ENCODE measurements around the gene ABHD17A. TPM values are rescaled to one million over a fixed set of nuclear protein-coding genes. Genes with fewer than 3 reads are reported as not detected.

ABHD17A gene
- polyA plus RNA-seq, 1 of the 3 experiments (the other 2 are of a cell fraction) = 61.1 TPM

DNA sequence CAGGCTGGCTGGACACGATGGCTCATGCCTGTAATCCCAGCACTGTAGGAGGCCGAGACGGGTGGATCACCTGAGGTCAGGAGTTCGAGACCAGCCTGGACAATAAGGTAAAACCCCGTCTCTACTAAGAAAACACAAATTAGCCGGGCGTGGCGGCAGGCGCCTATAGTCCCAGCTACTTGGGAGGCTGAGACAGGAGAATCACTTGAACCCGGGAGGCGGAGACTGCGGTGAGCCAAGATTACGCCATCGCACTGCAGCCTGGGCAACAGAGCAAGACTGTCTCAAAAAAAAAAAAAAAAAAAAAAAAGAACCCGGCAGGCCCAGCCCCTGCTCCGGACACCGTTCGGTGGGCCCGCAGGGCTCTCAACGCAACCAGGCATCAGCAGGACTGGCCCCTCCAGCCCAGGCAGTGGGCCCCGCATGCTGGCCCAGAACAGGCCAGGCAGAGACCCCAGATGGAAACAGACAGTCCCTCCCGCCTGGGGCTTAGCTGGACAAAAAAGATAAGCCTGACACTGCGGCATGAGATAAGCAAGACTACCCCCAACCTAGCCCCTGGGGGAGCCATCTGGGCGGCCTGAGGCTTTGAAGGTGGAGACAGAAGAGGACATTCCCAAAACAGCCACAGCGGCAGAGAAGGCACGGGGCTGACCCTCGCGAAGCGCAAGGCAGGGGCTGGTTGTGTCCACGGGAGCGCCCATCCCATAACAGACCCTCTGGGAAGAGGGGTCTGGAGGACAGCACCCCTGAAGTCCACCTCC is 48.7 kb downstream of the ABHD17A start:
- Histone ChIP-seq H3K9me2 (no peaks in the 10 kb centered on the region), H3K4me2 (no peak overlapping the region), H4K20me1 (ENCODE audit: insufficient read depth) (peaks cover 99% of the 10 kb centered on the region), H3K27ac (ENCODE audit: low read depth in 2 of 2, low read length in 1 of 2) (0 out of 4 replicates have a peak overlapping the region, but pooled peaks of 1 of the 2 experiments have one; percentile 7), H3K79me2 (ENCODE audit: insufficient read depth) (peaks cover 92% of the 10 kb centered on the region), H3K9me3 (no peaks in the 10 kb centered on the region), H3K36me3 (replicated peaks in 1 of 2; ENCODE audit: control insufficient read depth in 1 of 2, insufficient read depth in 2 of 2, low read length in 1 of 2) (no peaks in the 10 kb centered on the region), H3K27me3 (ENCODE audit: insufficient read depth) (no peaks in the 10 kb centered on the region), H3K4me1 (ENCODE audit: control insufficient read depth in 1 of 2, insufficient read depth in 2 of 2, low read depth in 1 of 2, low read length in 1 of 2) (peaks cover 0 to 12% of the 10 kb centered on the region in 2 experiments; a peak in 1 of 4 replicates), H3K4me3 (ENCODE audit: low read depth in 2 of 2, low read length in 1 of 2) (no peak overlapping the region), H3K9ac (no peak overlapping the region), H3F3A (replicated peaks; ENCODE audit: insufficient read depth) (no peaks in the 10 kb centered on the region), H2AFZ (ENCODE audit: low read depth) (no peak overlapping the region)
- POLR2A ChIA-PET = no interaction called here
- CTCF ChIA-PET = interaction anchor here (0.6 to 15.0 kb wide), 31 partner anchors 10 to 479 kb away, joined by 3 to 188 read pairs (median 4); partner anchors contain the start of genes REXO1 and UQCR11
- no peak for TF ChIP-seq TEAD4 (IDR thresholded peaks at IDR 0.05; ENCODE audit: borderline replicate concordance, insufficient read depth)
- TF ChIP-seq GATA2 (CRISPR knock-in tag; IDR thresholded peaks at IDR 0.05) = peak; percentile 64
- TF ChIP-seq RAD21 (IDR thresholded peaks at IDR 0.05; ENCODE audit: low read length) = no peak
- 94% methylated on average over 29 of the region's 31 CpGs for WGBS (ENCODE audit: low lambda C conversion rate)
- DNase-seq = peak; percentile 76

DNA sequence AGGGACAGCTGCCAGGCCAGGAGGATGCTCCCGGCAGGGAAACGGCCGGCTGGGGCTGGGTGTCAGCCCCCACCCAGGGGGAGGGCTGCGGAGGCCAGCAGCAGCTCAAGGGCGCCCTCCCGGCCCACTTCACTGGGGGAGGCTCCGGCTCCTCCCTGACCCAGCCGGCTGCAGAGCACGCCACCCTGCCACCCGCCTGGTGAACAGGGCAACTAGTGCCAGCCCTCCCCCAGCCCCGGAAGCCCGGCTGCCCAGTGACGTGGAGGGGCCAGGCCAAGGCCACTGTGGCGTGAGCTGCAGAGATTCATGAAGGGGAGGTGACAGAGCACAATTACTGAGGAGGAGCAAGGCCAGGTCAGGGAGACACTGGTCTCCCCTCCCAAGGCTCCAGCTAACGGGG is 51.8 kb downstream of the ABHD17A start:
- Histone ChIP-seq H2AFZ (ENCODE audit: low read depth) (no peak overlapping the region), H3F3A (replicated peaks; ENCODE audit: insufficient read depth) (no peaks in the 10 kb centered on the region), H3K4me2 (no peak overlapping the region), H3K36me3 (replicated peaks in 1 of 2; ENCODE audit: control insufficient read depth in 1 of 2, insufficient read depth in 2 of 2, low read length in 1 of 2) (no peaks in the 10 kb centered on the region), H3K9me2 (no peaks in the 10 kb centered on the region), H3K9ac (no peak overlapping the region), H3K4me1 (ENCODE audit: control insufficient read depth in 1 of 2, insufficient read depth in 2 of 2, low read depth in 1 of 2, low read length in 1 of 2) (peaks cover 0 to 12% of the 10 kb centered on the region in 2 experiments; a peak in 1 of 4 replicates), H3K79me2 (ENCODE audit: insufficient read depth) (peaks cover 85% of the 10 kb centered on the region), H3K9me3 (no peaks in the 10 kb centered on the region), H3K4me3 (ENCODE audit: low read depth in 2 of 2, low read length in 1 of 2) (no peak overlapping the region), H4K20me1 (ENCODE audit: insufficient read depth) (peaks cover 80% of the 10 kb centered on the region), H3K27ac (ENCODE audit: low read depth in 2 of 2, low read length in 1 of 2) (no peak overlapping the region), H3K27me3 (ENCODE audit: insufficient read depth) (no peaks in the 10 kb centered on the region)
- 98% methylated on average over 6 of the region's 15 CpGs for WGBS (ENCODE audit: low lambda C conversion rate)
- no peak for DNase-seq
- ChIA-PET POLR2A (no interaction called here), CTCF (interaction anchor here (2.0 to 15.0 kb wide), 2 partner anchors 6 to 287 kb away, joined by 6 to 188 read pairs; no protein-coding TSS in a partner anchor)
- TF ChIP-seq, protein P1, sequence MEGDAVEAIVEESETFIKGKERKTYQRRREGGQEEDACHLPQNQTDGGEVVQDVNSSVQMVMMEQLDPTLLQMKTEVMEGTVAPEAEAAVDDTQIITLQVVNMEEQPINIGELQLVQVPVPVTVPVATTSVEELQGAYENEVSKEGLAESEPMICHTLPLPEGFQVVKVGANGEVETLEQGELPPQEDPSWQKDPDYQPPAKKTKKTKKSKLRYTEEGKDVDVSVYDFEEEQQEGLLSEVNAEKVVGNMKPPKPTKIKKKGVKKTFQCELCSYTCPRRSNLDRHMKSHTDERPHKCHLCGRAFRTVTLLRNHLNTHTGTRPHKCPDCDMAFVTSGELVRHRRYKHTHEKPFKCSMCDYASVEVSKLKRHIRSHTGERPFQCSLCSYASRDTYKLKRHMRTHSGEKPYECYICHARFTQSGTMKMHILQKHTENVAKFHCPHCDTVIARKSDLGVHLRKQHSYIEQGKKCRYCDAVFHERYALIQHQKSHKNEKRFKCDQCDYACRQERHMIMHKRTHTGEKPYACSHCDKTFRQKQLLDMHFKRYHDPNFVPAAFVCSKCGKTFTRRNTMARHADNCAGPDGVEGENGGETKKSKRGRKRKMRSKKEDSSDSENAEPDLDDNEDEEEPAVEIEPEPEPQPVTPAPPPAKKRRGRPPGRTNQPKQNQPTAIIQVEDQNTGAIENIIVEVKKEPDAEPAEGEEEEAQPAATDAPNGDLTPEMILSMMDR (IDR thresholded peaks at IDR 0.05) = no peak
- TF ChIP-seq NRF1 (IDR thresholded peaks at IDR 0.05; ENCODE audit: low read depth, low read length) (no peak), ELF1 (IDR thresholded peaks at IDR 0.05) (no peak), SIN3A (IDR thresholded peaks at IDR 0.05; ENCODE audit: borderline replicate concordance, low read depth, low read length) (no peak), JUND (IDR thresholded peaks at IDR 0.05) (no peak), EZH2phosphoT487 (IDR thresholded peaks at IDR 0.05; ENCODE audit: borderline replicate concordance, low read depth) (no peak), YY1 (IDR thresholded peaks at IDR 0.05; ENCODE audit: low read depth) (no peak), FOXM1 (IDR thresholded peaks at IDR 0.05; ENCODE audit: low read depth) (no peak), RFX5 (IDR thresholded peaks at IDR 0.05; ENCODE audit: low read length) (no peak), POLR2AphosphoS5 (IDR thresholded peaks at IDR 0.05; ENCODE audit: low read depth, low read length) (no peak), GATA2 (CRISPR knock-in tag; IDR thresholded peaks at IDR 0.05) (no peak), FOSL2 (IDR thresholded peaks at IDR 0.05; ENCODE audit: borderline replicate concordance, low read depth) (no peak), NFIC (IDR thresholded peaks at IDR 0.05; ENCODE audit: borderline replicate concordance) (no peak), RCOR1 (IDR thresholded peaks at IDR 0.05; ENCODE audit: low read length) (no peak)
- TF ChIP-seq, protein P2, sequence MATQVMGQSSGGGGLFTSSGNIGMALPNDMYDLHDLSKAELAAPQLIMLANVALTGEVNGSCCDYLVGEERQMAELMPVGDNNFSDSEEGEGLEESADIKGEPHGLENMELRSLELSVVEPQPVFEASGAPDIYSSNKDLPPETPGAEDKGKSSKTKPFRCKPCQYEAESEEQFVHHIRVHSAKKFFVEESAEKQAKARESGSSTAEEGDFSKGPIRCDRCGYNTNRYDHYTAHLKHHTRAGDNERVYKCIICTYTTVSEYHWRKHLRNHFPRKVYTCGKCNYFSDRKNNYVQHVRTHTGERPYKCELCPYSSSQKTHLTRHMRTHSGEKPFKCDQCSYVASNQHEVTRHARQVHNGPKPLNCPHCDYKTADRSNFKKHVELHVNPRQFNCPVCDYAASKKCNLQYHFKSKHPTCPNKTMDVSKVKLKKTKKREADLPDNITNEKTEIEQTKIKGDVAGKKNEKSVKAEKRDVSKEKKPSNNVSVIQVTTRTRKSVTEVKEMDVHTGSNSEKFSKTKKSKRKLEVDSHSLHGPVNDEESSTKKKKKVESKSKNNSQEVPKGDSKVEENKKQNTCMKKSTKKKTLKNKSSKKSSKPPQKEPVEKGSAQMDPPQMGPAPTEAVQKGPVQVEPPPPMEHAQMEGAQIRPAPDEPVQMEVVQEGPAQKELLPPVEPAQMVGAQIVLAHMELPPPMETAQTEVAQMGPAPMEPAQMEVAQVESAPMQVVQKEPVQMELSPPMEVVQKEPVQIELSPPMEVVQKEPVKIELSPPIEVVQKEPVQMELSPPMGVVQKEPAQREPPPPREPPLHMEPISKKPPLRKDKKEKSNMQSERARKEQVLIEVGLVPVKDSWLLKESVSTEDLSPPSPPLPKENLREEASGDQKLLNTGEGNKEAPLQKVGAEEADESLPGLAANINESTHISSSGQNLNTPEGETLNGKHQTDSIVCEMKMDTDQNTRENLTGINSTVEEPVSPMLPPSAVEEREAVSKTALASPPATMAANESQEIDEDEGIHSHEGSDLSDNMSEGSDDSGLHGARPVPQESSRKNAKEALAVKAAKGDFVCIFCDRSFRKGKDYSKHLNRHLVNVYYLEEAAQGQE (IDR thresholded peaks at IDR 0.05; ENCODE audit: low read depth, low read length) = no peak
- TF ChIP-seq, protein P3, sequence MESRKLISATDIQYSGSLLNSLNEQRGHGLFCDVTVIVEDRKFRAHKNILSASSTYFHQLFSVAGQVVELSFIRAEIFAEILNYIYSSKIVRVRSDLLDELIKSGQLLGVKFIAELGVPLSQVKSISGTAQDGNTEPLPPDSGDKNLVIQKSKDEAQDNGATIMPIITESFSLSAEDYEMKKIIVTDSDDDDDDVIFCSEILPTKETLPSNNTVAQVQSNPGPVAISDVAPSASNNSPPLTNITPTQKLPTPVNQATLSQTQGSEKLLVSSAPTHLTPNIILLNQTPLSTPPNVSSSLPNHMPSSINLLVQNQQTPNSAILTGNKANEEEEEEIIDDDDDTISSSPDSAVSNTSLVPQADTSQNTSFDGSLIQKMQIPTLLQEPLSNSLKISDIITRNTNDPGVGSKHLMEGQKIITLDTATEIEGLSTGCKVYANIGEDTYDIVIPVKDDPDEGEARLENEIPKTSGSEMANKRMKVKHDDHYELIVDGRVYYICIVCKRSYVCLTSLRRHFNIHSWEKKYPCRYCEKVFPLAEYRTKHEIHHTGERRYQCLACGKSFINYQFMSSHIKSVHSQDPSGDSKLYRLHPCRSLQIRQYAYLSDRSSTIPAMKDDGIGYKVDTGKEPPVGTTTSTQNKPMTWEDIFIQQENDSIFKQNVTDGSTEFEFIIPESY (IDR thresholded peaks at IDR 0.05; ENCODE audit: borderline replicate concordance, low read depth) = no peak
- TF ChIP-seq, protein P4, sequence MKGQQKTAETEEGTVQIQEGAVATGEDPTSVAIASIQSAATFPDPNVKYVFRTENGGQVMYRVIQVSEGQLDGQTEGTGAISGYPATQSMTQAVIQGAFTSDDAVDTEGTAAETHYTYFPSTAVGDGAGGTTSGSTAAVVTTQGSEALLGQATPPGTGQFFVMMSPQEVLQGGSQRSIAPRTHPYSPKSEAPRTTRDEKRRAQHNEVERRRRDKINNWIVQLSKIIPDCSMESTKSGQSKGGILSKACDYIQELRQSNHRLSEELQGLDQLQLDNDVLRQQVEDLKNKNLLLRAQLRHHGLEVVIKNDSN (IDR thresholded peaks at IDR 0.05; ENCODE audit: borderline replicate concordance, low read depth) = no peak
